Prostate gland (tissue), 2 donors: ENCODE data around the gene CACNA1E. TPM values are rescaled to one million over a fixed set of nuclear protein-coding genes. Genes with fewer than 3 reads are reported as not detected.

ENCODE experiments used
- DNase-seq: peaks from one replicate; pipeline ENCODE4 v3.0.0-alpha.2; 2019; ENCODE audit warnings: low spot score
- H3K27ac ChIP-seq, 2 donors: fragments of 200-600 bp; sonication (generic); 2 replicates each; pipeline ENCODE4 v1.5.1; 2017 to 2019
- H3K27me3 ChIP-seq: fragments of 200-600 bp; sonication (generic); replicated peaks from 2 replicates; pipeline ENCODE4 v1.5.1; 2019; ENCODE audit not compliant: insufficient read depth
- H3K36me3 ChIP-seq, 2 donors: fragments of 200-600 bp; sonication (generic); 1 replicate in 1 of 2; 2 replicates in 1 of 2; pipeline versions ENCODE4 v1.5.1 to v1.8.1; 2017 to 2019
- H3K4me1 ChIP-seq: fragments of 200-600 bp; sonication (generic); replicated peaks from 2 replicates; pipeline ENCODE4 v1.5.1; 2019
- H3K4me3 ChIP-seq, 2 donors: fragments of 200-600 bp; sonication (generic); 2 replicates each; pipeline ENCODE4 v1.5.1; 2017 to 2019
- H3K9me3 ChIP-seq: fragments of 200-600 bp; sonication (generic); 2 replicates; pipeline ENCODE4 v1.5.1; 2017
- POLR2A ChIP-seq: fragments of 450-650 bp; IDR thresholded peaks from one replicate; pipeline ENCODE4 v1.6.1; 2016; ENCODE audit warnings: antibody characterized with exemption, mild to moderate bottlenecking
- POLR2AphosphoS5 ChIP-seq: sonication (generic); formaldehyde crosslinking; IDR thresholded peaks from one replicate; pipeline ENCODE4 v1.6.1; 2017; ENCODE audit warnings: antibody characterized with exemption
- WGBS: methylation state at CpG from one replicate; pipeline ENCODE4 v1.1.5; 2018; 5-methylcytosine and 5-hydroxymethylcytosine counted together
- intact Hi-C: fragments of 100-400 bp; cut with DNase I; formaldehyde crosslinking; loops from one replicate; pipeline ENCODE4 v1.14.2; 2022
- total RNA-seq, 2 donors: library from RNA; depleted of rRNA; stranded (reverse); fragments of >200 nt; gene quantifications; one replicate each; pipeline ENCODE4 v1.1.0, GENCODE V29; 2016
- TF ChIP-seq, protein P1 (sequence below), 4 experiments: fragments of 200-600 bp in 2 of 4; fragments of 450-650 bp in 2 of 4; sonication (generic) in 2 of 4; IDR thresholded peaks; 1 replicate in 3 of 4; 2 replicates in 1 of 4; pipeline ENCODE4 v1.5.1; 2016 to 2019; ENCODE audit warnings: antibody characterized with exemption in 4 of 4, mild to moderate bottlenecking in 2 of 4, moderate library complexity in 2 of 4

CACNA1E gene
- total RNA-seq, 2 donors from 2014 or later: 4.1 TPM; not detected in 1

DNA sequence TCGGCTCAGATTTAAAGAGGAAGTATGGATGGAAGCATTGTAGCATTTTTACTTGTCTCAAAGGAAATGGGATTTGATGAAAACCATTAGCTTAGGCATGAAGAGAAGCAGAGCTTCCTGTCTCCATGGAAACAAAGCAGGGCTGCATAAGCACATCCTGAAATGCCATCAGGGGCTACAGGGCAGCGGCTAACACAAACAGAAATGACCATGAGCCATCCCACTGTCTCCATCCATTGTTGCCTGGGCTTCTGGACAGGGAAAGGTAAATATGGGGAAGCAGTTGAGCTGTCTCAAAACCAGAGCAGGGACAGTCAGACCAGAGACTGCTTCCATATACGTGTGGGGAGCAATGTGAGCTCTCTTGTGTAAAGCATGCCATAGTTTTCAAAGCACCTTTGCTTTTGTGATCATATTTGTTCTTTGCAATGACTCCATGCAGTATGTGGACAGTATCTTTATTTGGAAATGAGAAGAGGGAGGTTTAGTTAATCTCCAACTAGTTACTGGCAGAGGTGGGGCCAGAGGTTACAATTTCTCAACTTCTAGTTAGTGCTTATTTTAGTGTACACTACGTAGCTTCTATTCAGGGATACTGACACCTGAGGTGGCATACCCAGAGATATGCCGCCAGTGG, 176.1 kb downstream of the CACNA1E start:
- DNase-seq: no peak
- intact Hi-C loops: no loop called here
- no peaks in the 10 kb centered on the region for H3K36me3 ChIP-seq
- 61% methylated on average over 5 of the region's 5 CpGs for WGBS
- H3K27me3 ChIP-seq: no peaks in the 10 kb centered on the region
- no peak overlapping the region for H3K27ac ChIP-seq
- TF ChIP-seq POLR2A (no peak), POLR2AphosphoS5 (no peak)
- TF ChIP-seq, protein P1, sequence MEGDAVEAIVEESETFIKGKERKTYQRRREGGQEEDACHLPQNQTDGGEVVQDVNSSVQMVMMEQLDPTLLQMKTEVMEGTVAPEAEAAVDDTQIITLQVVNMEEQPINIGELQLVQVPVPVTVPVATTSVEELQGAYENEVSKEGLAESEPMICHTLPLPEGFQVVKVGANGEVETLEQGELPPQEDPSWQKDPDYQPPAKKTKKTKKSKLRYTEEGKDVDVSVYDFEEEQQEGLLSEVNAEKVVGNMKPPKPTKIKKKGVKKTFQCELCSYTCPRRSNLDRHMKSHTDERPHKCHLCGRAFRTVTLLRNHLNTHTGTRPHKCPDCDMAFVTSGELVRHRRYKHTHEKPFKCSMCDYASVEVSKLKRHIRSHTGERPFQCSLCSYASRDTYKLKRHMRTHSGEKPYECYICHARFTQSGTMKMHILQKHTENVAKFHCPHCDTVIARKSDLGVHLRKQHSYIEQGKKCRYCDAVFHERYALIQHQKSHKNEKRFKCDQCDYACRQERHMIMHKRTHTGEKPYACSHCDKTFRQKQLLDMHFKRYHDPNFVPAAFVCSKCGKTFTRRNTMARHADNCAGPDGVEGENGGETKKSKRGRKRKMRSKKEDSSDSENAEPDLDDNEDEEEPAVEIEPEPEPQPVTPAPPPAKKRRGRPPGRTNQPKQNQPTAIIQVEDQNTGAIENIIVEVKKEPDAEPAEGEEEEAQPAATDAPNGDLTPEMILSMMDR (IDR thresholded peaks at IDR 0.05): no peak
- no peak overlapping the region for H3K4me3 ChIP-seq
- no peaks in the 10 kb centered on the region for H3K9me3 ChIP-seq
- no peaks in the 10 kb centered on the region for H3K4me1 ChIP-seq

GRCh38 chr1:181660621-181661020, 177.3 kb downstream of the CACNA1E start:
- no peak for TF ChIP-seq POLR2AphosphoS5
- TF ChIP-seq, protein P1 (IDR thresholded peaks at IDR 0.05): no peak
- no peak for TF ChIP-seq POLR2A
- Histone ChIP-seq H3K27ac (no peak overlapping the region), H3K36me3 (no peaks in the 10 kb centered on the region), H3K27me3 (no peaks in the 10 kb centered on the region), H3K4me3 (no peak overlapping the region), H3K4me1 (no peaks in the 10 kb centered on the region), H3K9me3 (no peaks in the 10 kb centered on the region)
- WGBS: 91% methylated on average over 3 of the region's 3 CpGs
- intact Hi-C loops: no loop called here
- DNase-seq: no peak

DNA sequence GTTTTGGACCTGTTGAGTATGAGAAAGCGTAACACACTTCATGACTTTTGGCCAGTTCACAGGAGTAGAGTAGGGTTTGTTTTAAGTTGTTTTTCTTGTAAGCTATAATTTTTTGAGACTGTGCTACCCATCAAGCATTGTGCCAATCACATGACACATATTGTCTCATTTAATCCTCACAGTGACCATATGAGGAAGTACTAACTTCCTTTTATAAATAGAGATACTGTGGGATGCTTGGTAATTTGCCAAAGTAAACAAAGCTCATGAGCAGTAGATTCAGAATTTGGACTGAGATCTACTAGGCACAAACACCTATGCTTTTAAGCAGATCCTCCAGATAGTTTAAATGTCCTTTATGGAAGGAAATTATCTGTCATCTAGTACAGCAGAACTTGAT, 178.3 kb downstream of the CACNA1E start:
- intact Hi-C loops: no loop called here
- H3K27me3 ChIP-seq: no peaks in the 10 kb centered on the region
- TF ChIP-seq POLR2AphosphoS5 (no peak), POLR2A (no peak)
- TF ChIP-seq, protein P1 (IDR thresholded peaks at IDR 0.05): no peak
- WGBS: 90% methylated on average over 1 of the region's 1 CpG
- no peak for DNase-seq
- H3K36me3 ChIP-seq: no peaks in the 10 kb centered on the region
- H3K4me1 ChIP-seq: no peaks in the 10 kb centered on the region
- H3K9me3 ChIP-seq: no peaks in the 10 kb centered on the region
- H3K4me3 ChIP-seq: no peak overlapping the region
- H3K27ac ChIP-seq: no peak overlapping the region

DNA sequence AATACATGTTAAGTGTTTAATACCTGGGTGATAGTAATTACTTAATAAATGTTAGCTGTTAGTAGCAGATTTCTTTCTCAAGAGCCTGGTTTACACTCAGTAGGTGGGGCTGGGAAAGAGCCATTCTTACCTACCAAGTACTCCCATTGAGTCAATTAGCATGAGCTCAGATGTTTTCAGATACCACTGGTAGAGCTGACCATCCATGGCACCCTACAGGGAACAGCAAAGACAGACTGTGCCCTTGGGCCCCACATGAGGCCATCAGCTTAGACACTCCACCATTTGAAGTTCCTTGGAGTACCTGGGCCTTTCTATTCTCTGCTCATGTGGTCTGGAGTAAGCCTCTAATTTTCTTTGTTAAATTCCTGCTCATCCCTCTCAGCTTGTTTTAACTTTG, 179.3 kb downstream of the CACNA1E start:
- Histone ChIP-seq H3K27ac (no peak overlapping the region), H3K36me3 (no peaks in the 10 kb centered on the region), H3K4me1 (no peaks in the 10 kb centered on the region), H3K27me3 (no peaks in the 10 kb centered on the region), H3K9me3 (no peaks in the 10 kb centered on the region), H3K4me3 (no peak overlapping the region)
- TF ChIP-seq POLR2AphosphoS5: no peak
- TF ChIP-seq, protein P1 (IDR thresholded peaks at IDR 0.05): no peak
- TF ChIP-seq POLR2A: no peak
- no peak for DNase-seq
- intact Hi-C loops: no loop called here

DNA sequence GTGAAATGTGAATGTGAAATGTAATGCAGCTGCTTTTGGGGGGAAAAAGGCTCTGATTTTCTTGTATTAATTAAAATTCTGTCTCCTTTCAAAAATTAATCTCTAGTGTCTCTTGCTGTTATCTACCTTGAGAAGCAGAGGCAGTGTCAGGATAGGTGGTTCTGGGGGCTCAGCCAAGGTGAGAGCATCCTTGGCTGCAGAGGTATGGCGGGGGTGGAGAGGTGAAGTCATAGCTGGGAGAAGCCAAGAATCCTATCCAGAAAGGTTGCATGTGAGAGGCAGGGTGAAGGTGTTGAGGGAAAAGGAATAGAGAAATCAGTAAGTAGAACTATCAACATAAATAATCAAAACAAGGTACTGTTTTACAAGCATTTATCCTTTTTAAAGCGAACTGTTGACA, 181.2 kb downstream of the CACNA1E start:
- Histone ChIP-seq H3K27ac (no peak overlapping the region), H3K4me3 (no peak overlapping the region), H3K9me3 (no peaks in the 10 kb centered on the region), H3K27me3 (no peaks in the 10 kb centered on the region), H3K4me1 (no peaks in the 10 kb centered on the region), H3K36me3 (no peaks in the 10 kb centered on the region)
- 87% methylated on average over 2 of the region's 2 CpGs for WGBS
- no peak for DNase-seq
- TF ChIP-seq POLR2AphosphoS5 (no peak), POLR2A (no peak)
- TF ChIP-seq, protein P1 (IDR thresholded peaks at IDR 0.05): no peak
- intact Hi-C loops: no loop called here
